ENCODE measurements around the gene LRRTM4. TPM values are rescaled to one million over a fixed set of nuclear protein-coding genes. Genes with fewer than 3 reads are reported as not detected.

LRRTM4 gene
- total and polyA plus RNA-seq, 2 donors (not counting 1 experiment from before 2014, with no cell fraction given), result not detected

- Histone ChIP-seq H3K4me2 (replicated peaks; ENCODE audit: low read depth, low read length, poor library complexity, severe bottlenecking) (no peak overlapping the region), H3K27me3 (replicated peaks in 1 of 4; ENCODE audit: control extremely low read depth in 1 of 4, control insufficient read depth in 3 of 4, insufficient read depth in 4 of 4, low read length in 3 of 4) (no peaks in the 10 kb centered on the region), H3K4me3 (ENCODE audit: control extremely low read depth in 1 of 5, extremely low read depth in 1 of 5, insufficient read depth in 1 of 5, low read depth in 2 of 5, low read length in 4 of 5) (no peak overlapping the region), H3K79me2 (ENCODE audit: control insufficient read depth, insufficient read depth, low read length) (no peaks in the 10 kb centered on the region), H4K20me1 (ENCODE audit: control insufficient read depth, insufficient read depth, low read length, poor library complexity, severe bottlenecking) (no peaks in the 10 kb centered on the region), H3K27ac (ENCODE audit: low read length in 2 of 2) (no peak overlapping the region), H3K4me1 (ENCODE audit: control insufficient read depth in 2 of 2, insufficient read depth in 2 of 2, low read length in 2 of 2) (no peaks in the 10 kb centered on the region), H3K9ac (ENCODE audit: low read length) (no peak overlapping the region), H3K36me3 (replicated peaks in 1 of 2; ENCODE audit: control extremely low read depth in 1 of 2, control insufficient read depth in 1 of 2, extremely low read depth in 1 of 2, insufficient read depth in 2 of 2, low read length in 1 of 2) (no peaks in the 10 kb centered on the region), H3K9me3 (ENCODE audit: control extremely low read depth in 1 of 3, control insufficient read depth in 2 of 3, insufficient read depth in 1 of 3, low read length in 2 of 3) (no peaks in the 10 kb centered on the region), H2AFZ (ENCODE audit: insufficient read depth, low read depth, low read length, poor library complexity, severe bottlenecking) (no peak overlapping the region)
- H3K4me1 Mint-ChIP-seq, result no peaks in the 10 kb centered on the region
- H3K27me3 Mint-ChIP-seq, result no peaks in the 10 kb centered on the region
- H3K4me3 Mint-ChIP-seq, result no peak overlapping the region
- ATAC-seq (ENCODE audit: low read depth) (no peak), DNase-seq (no peak)
- TF ChIP-seq EZH2 (IDR thresholded peaks at IDR 0.05; ENCODE audit: borderline replicate concordance, insufficient read depth, low read depth, low read length, poor library complexity, severe bottlenecking), result no peak
- no peak overlapping the region for H3K27ac Mint-ChIP-seq
- CTCF ChIA-PET, result no interaction called here
- intact Hi-C loops (cut with micrococcal nuclease), result no loop called here
- H3K9me3 Mint-ChIP-seq (ENCODE audit: insufficient read depth), result peaks cover 3% of the 10 kb centered on the region
- POLR2A ChIA-PET, result no interaction called here
- WGBS (ENCODE audit: insufficient coverage), result 100% methylated on average over 1 of the region's 2 CpGs
Measured at GRCh38 chr2:77147153-77147552, 375.0 kb downstream of the LRRTM4 start.

- no peak for ATAC-seq (ENCODE audit: low read depth)
- no peaks in the 10 kb centered on the region for H3K9me3 ChIP-seq (ENCODE audit: control extremely low read depth in 1 of 3, control insufficient read depth in 2 of 3, insufficient read depth in 1 of 3, low read length in 2 of 3)
Measured at GRCh38 chr2:77144772-77145171, 377.4 kb downstream of the LRRTM4 start.

More at GRCh38 chr2:77144772-77145171, 377.4 kb downstream of the LRRTM4 start:
- ChIA-PET CTCF (no interaction called here), POLR2A (no interaction called here)
- H3K9me3 Mint-ChIP-seq (ENCODE audit: insufficient read depth), result no peaks in the 10 kb centered on the region
- no peak overlapping the region for H3K27ac ChIP-seq (ENCODE audit: low read length in 2 of 2)
- H4K20me1 ChIP-seq (ENCODE audit: control insufficient read depth, insufficient read depth, low read length, poor library complexity, severe bottlenecking), result no peaks in the 10 kb centered on the region
- H3K4me3 ChIP-seq (ENCODE audit: control extremely low read depth in 1 of 5, extremely low read depth in 1 of 5, insufficient read depth in 1 of 5, low read depth in 2 of 5, low read length in 4 of 5), result no peak overlapping the region
- intact Hi-C loops (cut with micrococcal nuclease), result no loop called here
- H3K4me1 ChIP-seq (ENCODE audit: control insufficient read depth in 2 of 2, insufficient read depth in 2 of 2, low read length in 2 of 2), result no peaks in the 10 kb centered on the region
- no peaks in the 10 kb centered on the region for H3K4me1 Mint-ChIP-seq
- no peaks in the 10 kb centered on the region for H3K79me2 ChIP-seq (ENCODE audit: control insufficient read depth, insufficient read depth, low read length)
- H3K27ac Mint-ChIP-seq, result no peak overlapping the region
- no peak overlapping the region for H3K4me2 ChIP-seq (replicated peaks; ENCODE audit: low read depth, low read length, poor library complexity, severe bottlenecking)
- H3K9ac ChIP-seq (ENCODE audit: low read length), result no peak overlapping the region
- H3K4me3 Mint-ChIP-seq, result no peak overlapping the region
- H3K27me3 ChIP-seq (replicated peaks in 1 of 4; ENCODE audit: control extremely low read depth in 1 of 4, control insufficient read depth in 3 of 4, insufficient read depth in 4 of 4, low read length in 3 of 4), result no peaks in the 10 kb centered on the region
- no peaks in the 10 kb centered on the region for H3K27me3 Mint-ChIP-seq
- H3K36me3 ChIP-seq (replicated peaks in 1 of 2; ENCODE audit: control extremely low read depth in 1 of 2, control insufficient read depth in 1 of 2, extremely low read depth in 1 of 2, insufficient read depth in 2 of 2, low read length in 1 of 2), result no peaks in the 10 kb centered on the region
- DNase-seq, result no peak
- no peak for TF ChIP-seq EZH2 (IDR thresholded peaks at IDR 0.05; ENCODE audit: borderline replicate concordance, insufficient read depth, low read depth, low read length, poor library complexity, severe bottlenecking)
- no peak for TF ChIP-seq CTCF (IDR thresholded peaks at IDR 0.05)
- H2AFZ ChIP-seq (ENCODE audit: insufficient read depth, low read depth, low read length, poor library complexity, severe bottlenecking), result no peak overlapping the region
